HG02798 (cell line): ENCODE results near the gene ZNF697.
A peak's percentile ranks its signal among the peaks of the same experiment; 100 is the strongest.
"Not testable (repeated sequence)": the region's sequence is repeated elsewhere in the genome, so short reads cannot be mapped to it uniquely, and the experiment has no call there.

Experiments
- ATAC-seq: cut with Tn5 transposase; IDR thresholded peaks from one replicate; pipeline ENCODE4 v1.9.1; 2021; ENCODE audit warnings: mild to moderate bottlenecking; ENCODE audit not compliant: unreplicated experiment, poor library complexity

The ZNF697 gene

DNA sequence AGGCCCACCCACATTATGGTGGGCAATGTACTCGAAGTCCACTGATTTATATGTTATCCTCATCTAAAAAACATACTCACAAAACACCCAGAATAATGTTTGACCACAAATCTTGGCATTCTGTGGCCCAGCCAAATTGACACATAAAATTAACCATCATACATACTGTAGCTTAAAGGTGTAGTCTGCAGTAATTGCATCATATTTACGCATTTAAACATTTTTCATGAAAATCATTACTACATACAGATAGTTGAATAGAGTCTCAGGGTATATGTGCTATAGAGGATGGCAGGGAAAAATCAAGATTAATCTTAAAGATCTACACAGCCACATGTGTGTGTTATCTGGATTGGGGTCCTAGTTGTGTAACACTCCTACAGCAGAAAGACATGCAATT is 14.5 kb downstream of the ZNF697 start:
- no peak for ATAC-seq

DNA sequence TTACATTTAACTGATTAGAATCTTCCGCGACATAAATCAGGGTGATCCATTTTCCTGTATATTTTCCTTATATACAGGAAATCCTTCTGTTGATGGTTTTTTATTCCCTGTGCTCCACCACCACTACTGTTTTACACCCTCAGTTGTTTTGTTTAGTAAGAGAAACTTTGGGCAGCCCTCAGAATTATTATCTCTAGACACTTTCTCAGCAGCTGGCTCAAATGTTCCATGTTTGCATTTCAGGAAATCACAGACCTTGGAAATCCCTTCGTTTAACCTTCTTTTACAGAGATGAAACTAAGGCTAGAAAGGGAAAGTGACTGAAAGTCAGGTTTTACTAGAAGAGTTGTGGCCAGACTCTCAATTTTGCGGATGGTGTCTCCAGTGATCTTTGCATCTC is 15.2 kb downstream of the ZNF697 start:
- ATAC-seq, result no peak

DNA sequence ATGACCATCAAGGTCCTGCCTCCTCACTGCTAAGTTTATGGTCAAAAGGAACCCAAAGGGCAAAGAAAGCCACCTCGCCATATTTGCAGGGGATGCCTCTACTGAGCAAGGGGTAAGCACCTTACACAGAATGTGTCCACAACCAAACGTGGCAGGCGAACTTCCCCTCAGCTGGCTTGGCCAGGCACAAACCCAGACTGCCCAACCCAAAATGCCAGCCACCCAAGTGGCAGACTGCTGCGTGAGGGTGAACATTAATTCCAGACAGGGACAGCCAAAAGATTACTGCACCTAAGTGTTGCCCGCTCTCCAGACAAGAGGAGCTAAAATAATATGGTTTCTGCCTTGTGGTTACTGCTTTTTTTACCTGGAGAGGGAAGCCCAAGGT is 16.0 kb downstream of the ZNF697 start:
- no peak for ATAC-seq

DNA sequence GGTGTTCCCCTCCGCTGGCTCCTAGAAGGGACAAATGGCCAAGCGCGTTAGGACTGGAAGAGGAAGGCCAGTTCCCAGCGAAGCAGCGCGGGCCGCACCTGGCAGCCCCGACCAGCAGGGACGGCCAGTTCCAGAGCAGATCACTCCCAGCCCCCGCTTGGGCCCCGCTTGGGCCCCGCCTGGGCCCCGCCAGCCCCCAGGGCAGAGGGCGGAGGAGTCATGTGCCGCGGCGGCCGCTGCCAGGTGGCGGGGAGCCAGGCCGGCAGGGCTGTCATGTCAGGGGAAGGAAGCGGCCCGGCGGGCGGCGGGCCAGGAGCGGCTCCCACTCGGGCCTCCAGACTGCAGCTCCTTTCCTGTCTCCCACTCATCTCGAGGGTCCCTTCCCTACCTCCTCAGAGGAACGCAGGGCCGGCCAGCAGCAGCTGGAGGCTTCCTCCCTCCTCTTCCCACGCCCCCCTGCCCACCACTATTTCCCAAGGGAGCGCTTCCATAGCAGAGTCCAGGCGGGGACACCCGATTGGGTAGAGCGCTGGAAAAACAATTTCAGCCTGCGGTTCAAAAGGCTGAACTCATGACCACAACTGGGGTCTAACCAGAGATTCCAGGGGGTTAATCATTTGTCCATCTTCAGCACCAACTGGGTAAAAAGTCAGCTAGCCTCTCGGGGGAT is 16.5 kb downstream of the ZNF697 start:
- peak; percentile 60 for ATAC-seq

DNA sequence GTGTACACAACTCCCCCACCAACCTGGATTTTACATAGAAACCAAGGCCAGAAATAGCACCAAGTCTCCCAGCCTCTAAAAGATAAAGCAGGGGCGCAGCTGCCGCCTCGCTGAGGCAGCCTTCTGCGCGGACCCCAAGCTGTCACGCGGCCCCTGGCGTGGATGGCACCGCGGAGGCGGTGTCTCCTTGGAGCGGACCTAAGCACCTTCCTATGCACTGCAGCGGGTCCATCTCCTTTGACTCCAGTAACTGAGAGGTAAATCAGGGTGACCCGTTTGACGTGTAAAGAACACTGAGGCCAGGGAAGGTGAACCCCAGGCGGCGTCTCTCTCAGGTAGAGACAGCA is 17.0 kb downstream of the ZNF697 start:
- no peak for ATAC-seq

DNA sequence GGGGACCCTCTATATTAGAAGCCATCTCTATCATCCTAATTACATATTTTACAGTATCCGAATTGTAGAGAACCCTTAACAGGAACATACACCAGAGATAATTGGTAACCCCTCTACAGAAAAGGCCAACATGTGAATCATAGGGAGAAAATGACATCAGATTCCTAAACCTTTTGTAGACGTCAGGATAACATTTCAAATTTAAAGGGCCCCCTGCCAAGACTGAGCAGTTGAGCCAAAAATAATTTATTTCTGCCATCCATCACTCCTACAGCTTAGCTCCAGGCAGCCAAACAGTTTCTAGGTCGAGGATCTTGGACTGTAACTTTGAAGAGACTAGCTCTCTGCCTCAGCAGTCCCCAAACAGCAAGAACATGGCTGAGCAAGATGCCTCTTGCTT is 21.2 kb downstream of the ZNF697 start:
- no peak for ATAC-seq

DNA sequence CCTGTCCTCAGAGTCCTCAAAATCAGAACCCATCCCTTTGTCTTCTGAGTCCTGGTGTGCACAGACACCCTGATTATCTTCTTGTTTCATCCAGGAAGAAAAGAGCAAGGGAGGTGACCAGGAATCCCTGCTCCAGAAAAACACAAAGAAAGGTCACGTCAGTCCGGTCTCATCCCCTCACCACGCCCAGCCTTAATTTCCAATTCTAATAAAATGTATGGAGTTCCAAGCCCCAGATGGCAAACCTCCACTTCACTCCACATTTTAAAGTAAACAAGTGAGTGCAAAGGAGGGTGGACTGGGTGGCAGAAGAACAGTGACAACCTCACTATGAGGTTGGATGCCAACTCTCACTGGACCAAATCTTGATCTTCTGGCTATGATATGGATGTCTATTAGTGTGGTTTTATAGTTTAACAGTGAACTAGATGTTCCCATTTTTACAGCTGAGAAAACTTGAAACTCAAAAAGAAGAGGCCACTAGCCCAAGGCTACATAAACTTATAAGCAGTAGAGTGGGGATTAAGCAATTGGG is 22.0 kb downstream of the ZNF697 start:
- no peak for ATAC-seq

DNA sequence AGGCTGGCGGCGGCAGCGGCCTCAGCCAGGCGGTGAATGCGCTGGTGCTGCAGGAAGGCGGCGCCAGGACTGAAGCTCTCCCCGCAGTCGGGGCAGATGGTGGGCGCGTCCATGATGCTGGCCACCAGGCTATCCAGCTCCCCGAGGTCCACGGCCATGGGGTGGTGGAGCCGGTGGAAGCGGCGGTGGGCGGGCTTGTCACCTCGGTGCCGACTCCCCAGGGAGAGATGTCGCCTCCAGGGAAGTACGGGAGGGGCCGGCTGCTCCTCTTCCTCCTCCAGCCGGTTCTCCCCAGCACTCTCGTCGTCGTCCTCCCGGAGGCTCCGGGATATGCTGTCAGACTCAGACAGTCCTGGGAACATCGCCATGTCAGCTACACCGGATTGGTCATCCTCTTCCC is 24.4 kb downstream of the ZNF697 start:
- no peak for ATAC-seq

DNA sequence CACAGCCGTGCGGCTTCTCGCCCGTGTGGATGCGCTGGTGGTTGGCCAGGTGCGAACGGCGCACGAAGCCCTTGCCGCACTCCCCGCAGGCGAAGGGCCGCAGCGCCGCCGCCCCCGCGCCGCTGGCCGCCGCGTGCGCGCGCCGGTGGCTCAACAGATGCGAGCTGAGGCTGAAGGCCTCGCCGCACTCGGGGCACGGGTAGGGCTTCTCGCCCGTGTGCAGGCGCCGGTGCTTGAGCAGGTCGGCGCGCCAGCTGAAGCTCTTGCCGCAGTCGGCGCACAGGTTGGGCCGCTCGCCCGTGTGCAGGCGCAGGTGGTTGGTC is 24.9 kb downstream of the ZNF697 start:
- ATAC-seq, result no peak

DNA sequence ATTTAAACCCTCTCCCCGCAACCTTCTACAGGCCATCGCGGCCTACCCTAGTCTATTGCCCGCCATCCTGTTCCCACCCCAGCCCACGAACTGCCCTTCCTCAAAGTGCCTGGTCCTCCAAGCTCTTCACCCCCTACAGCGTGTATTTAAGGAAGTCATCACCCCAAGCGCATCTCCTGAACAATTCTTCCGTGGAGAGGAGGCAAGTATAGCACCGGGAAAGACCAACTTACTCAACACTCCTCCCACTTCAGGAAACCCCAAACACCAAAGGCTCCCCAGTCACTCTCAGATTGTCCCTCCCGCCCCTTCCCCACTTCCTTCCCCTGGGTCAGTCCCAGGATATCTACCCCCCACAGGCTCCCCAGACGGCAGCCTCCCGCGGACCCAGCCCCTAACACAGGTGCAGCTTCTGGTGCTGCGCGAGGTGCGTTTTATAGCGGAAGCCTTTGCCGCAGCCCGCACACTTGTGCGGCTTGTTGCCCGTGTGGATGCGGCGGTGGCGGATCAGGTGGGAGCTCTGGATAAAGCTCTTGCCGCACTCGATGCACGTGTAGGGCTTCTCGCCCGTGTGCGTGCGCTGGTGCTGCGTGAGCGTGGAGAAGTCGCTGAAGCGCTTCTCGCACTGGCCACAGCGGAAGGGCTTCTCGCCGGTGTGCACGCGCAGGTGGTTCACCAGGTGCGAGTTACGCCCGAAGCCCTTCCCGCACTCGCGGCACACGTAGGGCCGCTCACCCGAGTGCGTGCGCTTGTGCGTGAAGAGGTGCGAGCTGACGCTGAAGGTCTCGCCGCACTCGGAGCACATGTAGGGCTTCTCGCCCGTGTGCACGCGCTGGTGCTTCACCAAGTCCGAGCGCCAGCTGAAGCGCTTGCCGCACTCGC is 25.5 kb downstream of the ZNF697 start:
- no peak for ATAC-seq

DNA sequence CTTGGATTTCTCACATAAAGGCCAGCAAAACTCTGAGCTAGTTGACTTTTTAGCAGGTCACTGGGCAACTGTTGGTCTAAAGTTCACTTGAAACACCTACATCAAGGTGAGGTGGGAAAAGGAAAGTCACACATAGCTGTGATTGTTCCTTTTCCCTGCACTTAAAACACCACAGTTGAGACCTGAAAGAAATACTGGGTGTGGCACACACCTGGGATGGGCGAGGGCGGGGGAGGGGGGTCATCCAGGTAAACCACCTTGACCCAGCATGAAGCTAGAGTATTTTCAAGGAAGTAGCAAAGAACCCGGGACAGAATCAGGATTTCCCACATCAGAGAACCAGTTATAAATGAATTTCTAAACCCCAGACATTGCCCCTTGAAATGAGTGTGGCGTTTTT is 26.4 kb downstream of the ZNF697 start:
- ATAC-seq, result no peak

DNA sequence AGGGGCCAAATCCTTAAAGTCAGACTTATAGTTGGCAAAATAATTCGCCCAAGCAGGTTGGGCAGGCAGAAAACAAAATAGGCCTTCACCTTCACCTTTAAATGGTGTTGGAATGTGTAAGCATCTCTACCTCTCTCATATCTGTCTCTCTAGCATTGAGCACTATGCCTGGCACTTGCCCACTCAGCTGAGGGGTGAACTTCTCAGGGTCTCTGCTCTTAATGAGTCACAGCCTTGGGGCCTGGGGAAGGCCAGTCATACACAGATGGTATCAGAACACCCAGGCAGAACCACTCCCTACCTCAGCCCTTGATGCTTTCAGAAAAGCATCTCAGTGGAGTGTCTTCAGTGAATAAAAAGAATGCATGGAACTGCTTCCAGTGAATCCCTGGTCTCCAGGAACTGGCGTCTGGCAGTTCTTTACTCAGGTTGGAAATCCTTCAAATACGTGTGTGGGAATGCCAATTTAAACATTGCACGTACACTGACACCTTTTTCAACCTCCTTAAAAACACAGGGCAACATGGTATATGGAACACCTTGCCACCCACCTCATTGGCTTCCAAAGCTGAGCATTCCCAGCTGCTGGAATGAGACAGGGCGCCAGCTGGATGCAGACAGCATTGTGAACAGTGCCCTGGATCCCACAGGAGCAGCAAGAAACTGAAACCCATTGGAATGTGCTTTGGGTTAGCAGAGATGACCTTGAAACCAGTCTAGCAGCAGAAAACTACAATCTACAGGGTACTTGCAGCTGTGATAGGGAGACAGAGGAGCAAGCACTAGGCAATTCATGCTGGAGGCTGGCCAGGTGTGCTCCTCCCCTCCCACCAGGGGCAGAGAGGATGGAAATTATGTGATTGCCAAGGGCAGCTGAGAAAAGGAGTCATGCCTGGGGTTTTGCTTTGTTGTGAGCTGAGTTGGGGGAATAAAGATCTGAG is 30.0 kb downstream of the ZNF697 start:
- no peak for ATAC-seq

DNA sequence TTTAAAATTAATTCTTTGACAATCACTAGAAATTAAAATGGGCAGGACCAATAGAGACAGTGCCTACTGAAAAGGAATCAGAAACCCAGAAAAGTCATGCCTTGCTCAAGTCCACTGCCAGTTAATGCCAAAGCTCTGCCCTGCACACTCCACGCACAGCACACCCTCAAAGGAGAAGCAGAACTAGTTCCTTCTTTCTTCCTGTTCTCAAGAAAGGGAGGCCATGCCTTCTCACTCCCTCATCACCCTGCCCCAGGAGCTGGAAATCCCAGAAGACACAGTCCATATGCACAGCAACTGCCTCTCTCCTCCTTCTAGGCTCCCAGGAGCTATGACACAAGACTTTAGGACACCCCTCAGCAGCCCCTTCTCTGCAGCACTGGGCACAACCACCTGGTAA is 31.3 kb downstream of the ZNF697 start:
- not testable (repeated sequence) for ATAC-seq

DNA sequence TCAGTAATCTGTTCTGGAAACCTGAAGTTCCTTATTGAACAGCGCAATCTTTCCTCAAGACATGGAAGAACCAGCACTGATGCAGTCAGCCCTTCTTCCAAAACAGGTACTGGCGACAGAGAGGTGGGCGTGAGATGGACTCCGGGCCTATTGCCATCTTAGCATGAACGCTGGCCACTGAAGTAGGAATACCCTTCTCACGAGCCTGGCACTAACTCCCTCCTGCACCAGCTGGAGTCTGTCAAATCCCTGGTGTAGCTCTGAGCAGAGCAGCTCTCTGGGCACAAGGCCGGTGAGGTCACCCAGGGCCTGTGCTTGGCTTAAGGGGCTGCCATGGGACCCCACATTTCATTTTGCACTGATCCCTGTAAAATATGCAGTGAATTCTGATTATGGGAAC is 33.0 kb downstream of the ZNF697 start:
- not testable (repeated sequence) for ATAC-seq

DNA sequence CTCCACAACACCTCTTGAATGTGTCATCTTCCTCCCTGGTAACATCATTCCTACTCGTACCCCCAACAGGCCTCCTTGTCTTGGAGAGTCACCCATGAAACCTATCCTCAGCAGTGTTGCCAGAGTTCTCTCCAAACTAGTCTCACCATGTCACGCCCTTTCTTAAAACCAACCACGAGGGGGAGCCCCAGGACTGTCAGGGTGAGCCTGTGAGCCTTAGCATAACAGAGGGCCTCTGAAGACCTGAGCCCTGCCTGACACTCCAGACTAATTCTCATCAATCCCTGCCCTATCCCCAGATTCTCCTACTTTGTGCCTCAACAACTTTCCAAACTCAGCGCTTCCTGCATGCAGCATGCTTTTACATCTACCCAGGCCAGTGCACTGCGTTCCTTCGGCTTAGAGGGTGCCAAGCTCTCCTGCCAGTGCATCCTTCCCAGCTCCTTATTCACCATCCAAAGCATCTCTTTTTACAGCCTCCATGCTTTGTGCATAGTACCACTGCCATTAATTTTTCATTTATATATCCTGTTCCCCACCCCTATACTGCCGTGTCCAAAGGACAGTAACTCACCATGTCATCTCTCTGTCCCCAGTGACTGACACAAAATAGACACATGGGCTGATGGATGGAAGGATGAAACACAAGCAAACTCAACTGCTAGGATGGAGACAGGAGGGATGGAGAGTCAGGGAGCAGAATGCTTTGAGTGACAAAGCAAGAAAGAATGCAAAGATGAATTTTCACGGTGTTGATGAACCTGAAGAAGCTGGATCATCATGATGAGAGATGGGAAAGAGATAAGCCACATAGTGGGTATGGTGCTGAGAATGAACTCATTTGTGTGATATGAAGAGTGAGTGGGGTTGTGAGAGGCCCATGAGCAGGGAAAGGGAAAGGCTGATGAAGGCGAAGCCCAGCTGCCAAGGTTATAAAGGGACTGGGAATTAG is 34.0 kb downstream of the ZNF697 start:
- peak; percentile 84 for ATAC-seq

DNA sequence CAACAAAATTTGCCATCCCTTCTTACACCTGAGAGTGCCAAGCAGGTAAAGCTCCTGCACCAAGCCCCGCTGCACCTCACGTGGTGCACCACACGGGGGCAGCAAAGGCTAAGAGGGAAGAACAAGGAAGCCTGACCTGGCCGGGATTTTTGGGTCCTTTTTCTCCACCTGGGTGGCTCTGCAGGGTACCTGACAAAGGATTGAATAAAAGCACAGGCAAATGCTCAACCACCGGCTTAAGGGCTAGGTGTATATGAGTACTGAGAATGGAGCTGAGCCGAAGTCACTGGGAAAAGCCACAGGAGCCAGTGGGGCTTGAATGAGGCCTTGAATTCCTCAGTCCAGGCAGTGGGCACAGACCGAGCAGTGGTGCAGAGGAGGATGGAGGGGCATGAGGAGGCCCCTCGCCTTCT is 36.4 kb downstream of the ZNF697 start:
- peak; percentile 49 for ATAC-seq

DNA sequence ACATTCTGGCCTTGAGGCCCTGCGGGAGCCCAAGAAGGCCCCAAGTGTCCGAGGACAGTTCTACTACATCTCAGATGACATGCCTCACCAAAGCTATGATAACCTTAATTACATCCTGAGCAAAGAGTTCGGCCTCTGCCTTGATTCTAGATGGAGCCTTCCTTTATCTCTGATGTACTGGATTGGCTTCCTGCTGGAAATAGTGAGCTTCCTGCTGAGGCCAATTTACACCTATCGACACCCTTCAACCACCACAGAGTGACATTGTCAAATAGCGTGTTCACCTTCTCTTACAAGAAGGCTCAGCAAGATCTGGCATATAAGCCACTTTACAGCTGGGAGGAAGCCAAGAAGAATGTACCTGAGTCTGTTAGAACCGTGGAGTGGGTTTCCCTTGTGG is 39.2 kb downstream of the ZNF697 start:
- ATAC-seq, result not testable (repeated sequence)

DNA sequence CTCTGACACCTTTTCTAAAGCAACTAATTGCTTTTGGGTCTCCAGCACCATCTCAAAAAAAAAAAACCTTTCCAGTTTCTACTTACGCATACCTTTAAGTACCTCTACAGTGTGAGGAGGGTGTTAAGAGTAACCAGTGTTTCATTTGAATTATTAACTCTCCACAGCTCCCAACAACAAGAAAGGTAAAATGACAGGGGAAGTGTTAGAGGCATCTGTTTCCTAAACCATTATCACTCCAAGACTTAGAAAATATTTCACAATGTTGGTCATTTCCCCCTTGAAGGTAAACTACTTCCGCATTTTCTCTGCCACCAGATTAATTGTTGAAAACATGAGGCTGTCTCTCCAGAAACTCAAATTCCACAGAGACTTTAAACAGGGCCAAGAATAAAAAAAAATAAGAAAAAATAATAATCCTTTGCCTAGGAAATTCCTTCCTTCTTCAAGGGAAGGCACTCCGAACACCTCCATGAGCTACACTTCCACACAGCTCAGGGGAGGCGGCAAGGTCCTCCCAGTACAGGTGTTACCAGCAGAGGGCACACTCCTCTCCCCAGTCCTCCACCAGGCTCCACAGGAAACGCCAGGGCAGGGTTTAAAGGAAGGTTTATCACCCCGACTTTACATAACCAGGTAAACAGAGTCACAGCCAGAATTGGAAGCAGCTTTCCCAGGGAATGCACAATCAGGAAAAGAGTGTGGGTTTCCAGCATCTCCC is 40.8 kb downstream of the ZNF697 start:
- ATAC-seq, result not testable (repeated sequence)

DNA sequence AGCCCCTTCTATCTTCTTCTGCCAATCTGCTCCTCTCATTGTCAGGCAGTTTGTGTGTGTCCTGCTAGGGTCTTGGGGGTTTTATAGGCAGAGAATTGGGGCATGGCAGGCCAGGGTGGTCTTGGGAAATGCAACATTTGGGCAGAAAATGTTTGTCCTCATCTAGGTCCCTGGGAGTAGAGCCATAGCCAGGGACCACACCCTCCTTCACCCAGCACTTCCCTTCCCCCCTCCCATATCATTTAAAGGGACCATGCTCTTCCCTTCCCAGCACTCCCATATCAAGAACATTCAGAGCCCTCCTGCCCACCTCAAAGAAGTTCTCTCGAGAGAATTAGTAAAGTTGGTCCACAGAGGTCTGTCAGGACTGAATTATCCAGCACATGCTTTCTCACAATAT is 41.7 kb downstream of the ZNF697 start:
- no peak for ATAC-seq
